GM18526 (cell line): ENCODE data around the gene SEC14L1.

Experiments
- POLR2A ChIP-seq: IDR thresholded peaks from 3 replicates; pipeline ENCODE4 v1.6.1; 2011; ENCODE audit not compliant: insufficient read length; ENCODE audit errors: extremely low read depth

SEC14L1 gene

DNA sequence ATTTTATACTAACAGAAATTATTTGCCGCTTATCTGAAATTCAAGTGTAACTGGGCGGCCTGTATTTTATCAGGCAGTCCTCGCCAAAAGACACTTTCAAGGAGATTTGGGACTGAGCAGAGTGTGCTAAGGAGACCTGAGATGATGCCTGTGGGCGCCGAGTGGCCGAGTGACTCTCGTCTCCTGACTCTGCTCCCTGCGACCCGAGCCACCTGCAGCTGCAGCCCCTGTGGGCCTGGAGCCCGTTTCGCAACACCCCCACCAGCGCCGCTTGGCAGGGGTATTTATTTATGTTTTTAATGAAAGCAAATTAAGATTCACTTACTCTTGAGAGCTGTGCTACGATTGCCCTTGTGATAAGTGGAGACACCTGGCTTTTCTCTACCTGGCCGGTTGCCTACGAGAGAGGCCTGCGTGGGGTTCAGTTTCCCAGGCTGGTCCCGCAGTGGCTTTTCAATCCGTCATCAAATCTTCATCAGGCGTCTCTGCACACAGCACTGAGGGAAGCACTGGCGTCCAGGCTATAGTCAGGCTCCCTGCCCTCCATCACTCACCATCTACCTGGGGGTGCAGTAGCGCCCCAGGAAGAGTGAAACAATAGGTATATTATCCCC lies 124.0 kb downstream of the SEC14L1 start:
- TF ChIP-seq POLR2A, result no peak

DNA sequence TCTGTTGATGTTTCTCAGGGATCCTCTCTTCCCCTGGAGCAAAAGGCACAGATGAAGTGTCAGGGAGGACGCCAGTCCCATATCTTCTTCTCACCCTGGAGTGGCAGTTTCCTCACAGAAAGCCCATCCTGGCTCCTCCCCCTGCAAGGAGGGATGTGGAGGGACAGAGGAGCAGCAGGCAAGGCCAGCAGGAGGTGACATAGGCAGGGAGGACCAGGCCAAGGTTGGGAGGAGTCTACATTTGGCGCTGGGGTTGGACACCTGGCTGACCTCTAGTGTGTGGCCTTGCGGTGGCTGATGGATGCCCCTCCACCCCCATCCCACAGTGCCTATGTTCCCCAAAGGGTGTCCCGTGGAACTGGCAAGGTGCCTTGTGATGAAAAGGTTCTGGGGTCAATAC lies 125.4 kb downstream of the SEC14L1 start:
- no peak for TF ChIP-seq POLR2A
